Thymus (tissue), 11 donors: ENCODE results near the gene ZNF814. TPM values are rescaled to one million over a fixed set of nuclear protein-coding genes. Genes with fewer than 3 reads are reported as not detected.
"Not testable (repeated sequence)": the region's sequence is repeated elsewhere in the genome, so short reads cannot be mapped to it uniquely, and the experiment has no call there.

Experiments
- DNase-seq, 9 donors: peaks; one replicate each; pipeline ENCODE4 v3.0.0-alpha.2; 2013; ENCODE audit warnings: low spot score in 9 of 9, low read depth in 6 of 9, missing footprints in 1 of 9
- H3K27ac ChIP-seq, 2 donors: one replicate each; pipeline ENCODE4 v1.5.1; 2013; ENCODE audit warnings: control low read depth in 1 of 2, low read depth in 1 of 2, low read length in 1 of 2, mild to moderate bottlenecking in 1 of 2, moderate library complexity in 1 of 2
- H3K27me3 ChIP-seq, 2 donors: one replicate each; pipeline ENCODE4 v1.5.1; 2013; ENCODE audit warnings: low read length in 1 of 2; ENCODE audit not compliant: control insufficient read depth in 2 of 2, insufficient read depth in 1 of 2
- H3K36me3 ChIP-seq, 2 donors: one replicate each; pipeline ENCODE4 v1.5.1; 2013; ENCODE audit warnings: low read length in 1 of 2, mild to moderate bottlenecking in 1 of 2, moderate library complexity in 1 of 2; ENCODE audit not compliant: control insufficient read depth in 2 of 2, insufficient read depth in 2 of 2
- H3K4me1 ChIP-seq, 2 donors: one replicate each; pipeline ENCODE4 v1.5.1; 2013; ENCODE audit warnings: low read length in 2 of 2; ENCODE audit not compliant: control insufficient read depth in 2 of 2, insufficient read depth in 2 of 2
- H3K4me3 ChIP-seq, 2 donors: one replicate each; pipeline ENCODE4 v1.5.1; 2013; ENCODE audit warnings: low read length in 2 of 2, control low read depth in 1 of 2, mild to moderate bottlenecking in 1 of 2
- H3K9me3 ChIP-seq, 2 donors: one replicate each; pipeline ENCODE4 v1.5.1; 2013; ENCODE audit warnings: low read length in 1 of 2, mild to moderate bottlenecking in 1 of 2; ENCODE audit not compliant: control insufficient read depth in 2 of 2, insufficient read depth in 1 of 2
- WGBS: extraction: QIAGEN DNeasy Blood & Tissue Kit; methylation state at CpG from one replicate; pipeline ENCODE4 v1.1.7; 2013; 5-methylcytosine and 5-hydroxymethylcytosine counted together
- polyA plus RNA-seq: library from polyadenylated mRNA; stranded (reverse); fragments of 200-250 nt; gene quantifications from one replicate; pipeline ENCODE4 v1.2.3, GENCODE V29; 2013
- total RNA-seq: library from RNA; stranded (reverse); fragments of 120-200 nt; gene quantifications from one replicate; pipeline ENCODE4 v1.2.4, GENCODE V29; 2013
- donor health status: healthy.

ZNF814 gene
- total and polyA plus RNA-seq, 2 donors = 16.7 to 19.5 TPM

GRCh38 chr19:57817976-57818375, 70.9 kb downstream of the ZNF814 start:
- Histone ChIP-seq H3K9me3 (no peaks in the 10 kb centered on the region), H3K4me1 (peaks cover 15 to 21% of the 10 kb centered on the region in 2 donors), H3K36me3 (no peaks in the 10 kb centered on the region), H3K4me3 (no peak overlapping the region), H3K27me3 (no peaks in the 10 kb centered on the region), H3K27ac (no peak overlapping the region)
- WGBS = 95% methylated on average over 14 of the region's 14 CpGs
- DNase-seq = no peak

GRCh38 chr19:57816652-57817051, 72.2 kb downstream of the ZNF814 start:
- H3K4me1 ChIP-seq = peaks cover 19 to 32% of the 10 kb centered on the region in 2 donors
- H3K27me3 ChIP-seq = no peaks in the 10 kb centered on the region
- H3K4me3 ChIP-seq = no peak overlapping the region
- peaks cover 0 to 3% of the 10 kb centered on the region in 2 donors for H3K36me3 ChIP-seq
- DNase-seq = no peak
- no peaks in the 10 kb centered on the region for H3K9me3 ChIP-seq
- WGBS = 80% methylated on average over 7 of the region's 7 CpGs
- no peak overlapping the region for H3K27ac ChIP-seq

GRCh38 chr19:57815247-57816075, 73.4 kb downstream of the ZNF814 start:
- Histone ChIP-seq H3K4me1 (peaks cover 19 to 28% of the 10 kb centered on the region in 2 donors), H3K27me3 (no peaks in the 10 kb centered on the region), H3K27ac (peak overlapping the region in 1 of 2 donors; percentile 31), H3K9me3 (no peaks in the 10 kb centered on the region), H3K36me3 (peaks cover 3% of the 10 kb centered on the region in 2 donors), H3K4me3 (peak overlapping the region; percentile 88 to 91)
- 96% methylated on average over 17 of the region's 17 CpGs for WGBS
- DNase-seq = no peak

GRCh38 chr19:57814505-57815246, 74.2 kb downstream of the ZNF814 start, which contains the start of gene ZNF552:
TSS of gene ZNF552 (minus strand) at chr19:57814913. CDS start at chr19:57814743, 170 bp downstream.
- 1% methylated on average over 50 of the region's 50 CpGs for WGBS
- H3K27ac ChIP-seq = peak within 1 kb of the TSS; percentile 72 to 84
- peaks cover 3 to 6% of the 10 kb centered on the region in 2 donors for H3K36me3 ChIP-seq
- no peaks in the 10 kb centered on the region for H3K27me3 ChIP-seq
- DNase-seq = peak; percentile 61 to 92 (median 84)
- H3K9me3 ChIP-seq = no peaks in the 10 kb centered on the region
- H3K4me3 ChIP-seq = peak within 1 kb of the TSS; percentile 88 to 91
- H3K4me1 ChIP-seq = peaks cover 14 to 23% of the 10 kb centered on the region in 2 donors

- H3K27ac ChIP-seq = no peak overlapping the region
- no peaks in the 10 kb centered on the region for H3K27me3 ChIP-seq
- peak overlapping the region; percentile 88 to 91 for H3K4me3 ChIP-seq
- no peak for DNase-seq
- no peaks in the 10 kb centered on the region for H3K9me3 ChIP-seq
- 39% methylated on average over 12 of the region's 13 CpGs for WGBS
- peaks cover 14 to 23% of the 10 kb centered on the region in 2 donors for H3K4me1 ChIP-seq
- H3K36me3 ChIP-seq = peaks cover 6 to 8% of the 10 kb centered on the region in 2 donors
Measured at GRCh38 chr19:57813919-57814504, 74.8 kb downstream of the ZNF814 start.

GRCh38 chr19:57812975-57813820, 75.6 kb downstream of the ZNF814 start:
- WGBS = 81% methylated on average over 13 of the region's 13 CpGs
- not testable (repeated sequence) for DNase-seq, H3K27me3 ChIP-seq, H3K4me3 ChIP-seq, H3K9me3 ChIP-seq
- Histone ChIP-seq H3K27ac (peak overlapping the region; percentile 68 to 70), H3K4me1 (peaks cover 10 to 23% of the 10 kb centered on the region in 2 donors), H3K36me3 (peaks cover 10 to 12% of the 10 kb centered on the region in 2 donors)

GRCh38 chr19:57812226-57812625, 76.6 kb downstream of the ZNF814 start:
- peak overlapping the region; percentile 68 to 70 for H3K27ac ChIP-seq
- no peaks in the 10 kb centered on the region for H3K27me3 ChIP-seq
- no peaks in the 10 kb centered on the region for H3K9me3 ChIP-seq
- 72% methylated on average over 3 of the region's 3 CpGs for WGBS
- peaks cover 14 to 19% of the 10 kb centered on the region in 2 donors for H3K36me3 ChIP-seq
- H3K4me3 ChIP-seq = no peak overlapping the region
- peaks cover 10 to 23% of the 10 kb centered on the region in 2 donors for H3K4me1 ChIP-seq
- peak in 4 of 9 donors; percentile 27 to 64 (median 38) for DNase-seq
